Measurements from ENCODE around the gene TMEM128.

Gene TMEM128

GRCh38 chr4:4248029-4248884 is at the start of gene TMEM128:
Gene TMEM128, minus strand, starts transcription at chr4:4248223. Its CDS starts 21 bp downstream, at chr4:4248202.
- peak; percentile 83 for DNase-seq (ENCODE audit: low read depth)
- TF ChIP-seq CTCF (IDR thresholded peaks at IDR 0.05; ENCODE audit: control insufficient read depth, extremely low read depth, insufficient read depth) = 0 out of 2 replicates have a peak, but pooled peaks have one; percentile 13
- H3K4me3 ChIP-seq (ENCODE audit: low read depth, low read length) = peak within 1 kb of the TSS; percentile 76

DNA sequence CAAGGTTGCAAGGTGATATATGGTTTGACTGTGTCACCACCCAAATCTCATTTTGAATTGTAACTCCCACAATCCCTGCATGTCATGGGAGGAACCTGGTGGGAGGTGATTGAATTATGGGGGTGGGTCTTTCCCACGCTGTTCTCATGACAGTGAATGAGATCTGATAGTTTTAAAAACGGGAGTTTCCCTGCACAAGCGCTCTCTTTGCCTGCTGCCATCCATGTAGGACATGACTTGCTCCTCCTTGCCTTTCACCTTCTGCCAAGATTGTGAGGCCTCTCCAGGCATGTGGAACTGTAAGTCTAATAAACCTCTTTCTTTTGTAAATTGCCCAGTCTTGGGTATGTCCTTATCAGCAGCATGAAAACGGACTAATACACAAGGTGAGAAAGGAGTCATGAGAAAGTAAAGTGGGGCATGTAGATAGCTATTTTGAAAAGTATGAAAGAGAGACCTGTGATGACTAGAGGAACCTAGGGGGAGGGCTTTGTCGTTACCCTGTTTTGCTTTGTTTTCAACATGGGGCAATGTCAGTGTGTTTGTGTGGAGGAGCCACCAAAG is 48.3 kb upstream of the TMEM128 start:
- no peak for DNase-seq (ENCODE audit: low read depth)
- no peak overlapping the region for H3K4me3 ChIP-seq (ENCODE audit: low read depth, low read length)
- no peak for TF ChIP-seq CTCF (IDR thresholded peaks at IDR 0.05; ENCODE audit: control insufficient read depth, extremely low read depth, insufficient read depth)

DNA sequence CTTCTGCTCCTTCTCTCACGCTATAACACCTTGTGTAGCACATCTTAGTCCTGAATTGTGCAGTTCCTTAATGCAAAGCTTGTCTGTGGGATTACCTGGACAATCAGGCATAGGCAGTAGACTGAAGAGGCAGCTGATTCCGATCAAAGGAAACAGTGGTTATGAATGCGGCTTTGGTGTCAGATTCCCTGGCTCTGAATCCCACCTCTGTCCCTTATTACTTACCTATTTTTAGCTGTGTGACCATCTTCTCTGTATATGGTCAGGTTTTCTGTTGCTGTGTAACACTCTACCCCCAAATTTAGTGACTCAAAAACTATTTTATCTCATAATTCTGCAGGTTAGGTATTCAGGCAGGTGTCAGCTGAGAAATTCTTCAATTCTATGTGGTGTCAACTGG is 45.3 kb upstream of the TMEM128 start:
- DNase-seq (ENCODE audit: low read depth) = no peak
- TF ChIP-seq CTCF (IDR thresholded peaks at IDR 0.05; ENCODE audit: control insufficient read depth, extremely low read depth, insufficient read depth) = no peak
- no peak overlapping the region for H3K4me3 ChIP-seq (ENCODE audit: low read depth, low read length)

GRCh38 chr4:4289941-4290850 is 42.2 kb upstream of the TMEM128 start, which contains the start of the genes LYAR and ZBTB49:
Gene LYAR, minus strand, starts transcription at chr4:4290154. Its CDS starts 6,412 bp downstream, at chr4:4283742.
Gene ZBTB49, plus strand, starts transcription at chr4:4290251. Its CDS starts 9,695 bp downstream, at chr4:4299946.
- H3K4me3 ChIP-seq (ENCODE audit: low read depth, low read length) = peak within 1 kb of the TSS; percentile 66
- DNase-seq (ENCODE audit: low read depth) = peak; percentile 79
- no peak for TF ChIP-seq CTCF (IDR thresholded peaks at IDR 0.05; ENCODE audit: control insufficient read depth, extremely low read depth, insufficient read depth)

GRCh38 chr4:4289597-4289940 is 41.5 kb upstream of the TMEM128 start:
- TF ChIP-seq CTCF (IDR thresholded peaks at IDR 0.05; ENCODE audit: control insufficient read depth, extremely low read depth, insufficient read depth) = no peak
- peak overlapping the region; percentile 66 for H3K4me3 ChIP-seq (ENCODE audit: low read depth, low read length)
- DNase-seq (ENCODE audit: low read depth) = no peak

- TF ChIP-seq CTCF (IDR thresholded peaks at IDR 0.05; ENCODE audit: control insufficient read depth, extremely low read depth, insufficient read depth) = no peak
- no peak for DNase-seq (ENCODE audit: low read depth)
- H3K4me3 ChIP-seq (ENCODE audit: low read depth, low read length) = peak overlapping the region; percentile 66
Measured at GRCh38 chr4:4289055-4289454, 41.0 kb upstream of the TMEM128 start.

All from LNCaP clone FGC (cell line).